Inferior parietal cortex (tissue), 1 donor: ENCODE measurements around the gene NLRP9.
"Not testable (repeated sequence)": the region's sequence is repeated elsewhere in the genome, so short reads cannot be mapped to it uniquely, and the experiment has no call there.

Source experiments
- DNase-seq: peaks from one replicate; pipeline ENCODE4 v3.0.0-alpha.2; 2016; ENCODE audit errors: extremely low spot score

The NLRP9 gene

DNA sequence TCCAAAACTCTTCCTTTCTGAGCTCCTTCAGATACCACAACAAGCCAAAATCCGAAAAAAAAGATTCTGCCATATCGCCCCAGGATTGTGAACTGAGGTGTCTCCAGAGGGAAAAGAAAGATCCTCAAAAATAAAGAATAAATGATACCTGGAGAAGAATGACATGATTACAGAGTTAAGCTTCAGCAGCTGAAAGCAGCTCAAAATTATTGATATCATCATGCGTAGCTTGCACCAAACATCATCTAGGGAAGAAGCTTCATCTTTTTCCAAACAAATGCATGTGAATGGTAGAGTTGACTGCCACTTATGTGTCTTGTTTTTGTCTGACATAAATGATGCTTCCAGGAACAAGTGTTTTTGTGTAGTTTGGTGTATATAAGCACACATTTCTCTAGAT lies at the start of gene NLRP9:
Gene NLRP9, minus strand, starts transcription at position 101 of the 400 bp plus-strand sequence. Its CDS starts 28 bp downstream, at position 73.
- no peak for DNase-seq

DNA sequence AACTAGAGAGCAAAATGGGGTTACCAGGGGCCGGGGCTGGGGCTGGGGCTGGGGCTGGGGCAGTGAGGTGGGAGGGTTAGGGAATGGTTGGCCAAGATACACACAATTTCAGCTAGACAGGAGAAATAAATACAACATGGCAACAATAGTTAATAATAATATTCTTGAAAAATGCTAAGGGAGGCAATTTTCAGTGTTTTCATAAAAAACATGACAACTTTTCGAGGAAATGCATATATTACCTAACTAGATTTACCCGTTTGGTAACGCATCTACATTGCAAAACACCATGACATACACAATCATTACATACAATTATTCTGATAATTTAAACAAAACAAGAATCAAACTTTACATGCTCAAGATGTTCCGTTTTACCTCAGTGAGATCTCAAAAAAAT lies 42.9 kb upstream of the NLRP9 start:
- no peak for DNase-seq

DNA sequence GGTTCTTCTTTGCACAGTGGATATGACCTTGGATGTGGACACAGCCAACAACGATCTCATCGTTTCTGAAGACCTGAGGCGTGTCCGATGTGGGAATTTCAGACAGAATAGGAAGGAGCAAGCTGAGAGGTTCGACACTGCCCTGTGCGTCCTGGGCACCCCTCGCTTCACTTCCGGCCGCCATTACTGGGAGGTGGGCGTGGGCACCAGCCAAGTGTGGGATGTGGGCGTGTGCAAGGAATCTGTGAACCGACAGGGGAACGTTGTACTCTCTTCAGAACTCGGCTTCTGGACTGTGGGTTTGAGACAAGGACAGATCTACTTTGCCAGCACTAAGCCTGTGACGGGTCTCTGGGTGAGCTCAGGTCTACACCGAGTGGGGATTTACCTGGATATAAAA lies 40.1 kb upstream of the NLRP9 start:
- DNase-seq = no peak

DNA sequence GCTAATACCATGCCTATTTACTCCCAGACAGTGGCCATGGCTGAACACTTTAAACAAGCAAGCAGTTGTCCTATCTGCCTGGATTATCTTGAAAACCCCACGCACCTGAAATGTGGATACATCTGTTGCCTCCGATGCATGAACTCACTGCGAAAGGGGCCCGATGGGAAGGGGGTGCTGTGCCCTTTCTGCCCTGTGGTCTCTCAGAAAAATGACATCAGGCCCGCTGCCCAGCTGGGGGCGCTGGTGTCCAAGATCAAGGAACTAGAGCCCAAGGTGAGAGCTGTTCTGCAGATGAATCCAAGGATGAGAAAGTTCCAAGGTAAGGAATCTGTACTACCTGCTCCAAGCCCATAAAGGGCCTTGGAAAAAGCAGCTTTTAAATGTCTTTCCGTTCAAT lies 39.3 kb upstream of the NLRP9 start:
- DNase-seq = no peak

DNA sequence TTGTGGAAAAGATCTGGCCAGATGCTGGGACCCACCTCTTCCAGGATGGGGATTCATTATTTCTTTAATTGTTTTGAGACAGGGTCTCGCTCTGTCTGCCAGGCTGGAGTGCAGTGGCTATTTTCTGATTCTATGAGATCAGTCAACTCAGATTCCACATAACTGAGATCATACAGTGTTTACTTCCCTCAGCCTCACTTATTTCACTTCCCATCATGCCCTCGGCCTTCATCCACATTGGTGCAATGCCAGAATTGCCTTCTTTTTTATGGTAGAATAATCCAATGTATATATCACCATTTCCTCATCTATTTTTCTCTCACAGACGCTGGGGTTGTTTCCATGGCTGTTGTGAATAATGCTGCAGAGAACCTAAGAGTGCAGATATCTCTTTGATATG lies 31.4 kb upstream of the NLRP9 start:
- not testable (repeated sequence) for DNase-seq

DNA sequence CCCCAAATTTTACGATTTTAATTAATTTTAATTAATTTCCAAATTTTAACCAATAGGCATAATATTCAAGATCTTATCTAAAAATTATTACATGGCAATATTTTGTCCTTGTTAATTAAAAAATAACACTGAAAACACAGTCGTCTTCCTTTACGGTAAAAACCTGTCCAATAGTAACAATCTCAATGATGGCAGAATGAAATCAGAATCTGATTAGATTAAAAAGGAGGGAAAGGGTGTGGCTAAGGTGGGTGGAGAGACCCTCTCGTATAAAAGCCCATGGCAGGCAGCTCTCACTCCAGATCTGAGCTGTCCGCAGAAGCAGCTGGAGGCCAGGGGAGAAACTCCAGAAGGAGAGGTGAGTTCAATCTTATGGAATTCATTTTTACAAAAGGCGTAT lies 30.6 kb upstream of the NLRP9 start, which contains the start of gene RFPL4AL1:
Gene RFPL4AL1, plus strand, starts transcription at position 301 of the 400 bp plus-strand sequence. CDS start 2,687 bp downstream, outside the sequence.
- not testable (repeated sequence) for DNase-seq

DNA sequence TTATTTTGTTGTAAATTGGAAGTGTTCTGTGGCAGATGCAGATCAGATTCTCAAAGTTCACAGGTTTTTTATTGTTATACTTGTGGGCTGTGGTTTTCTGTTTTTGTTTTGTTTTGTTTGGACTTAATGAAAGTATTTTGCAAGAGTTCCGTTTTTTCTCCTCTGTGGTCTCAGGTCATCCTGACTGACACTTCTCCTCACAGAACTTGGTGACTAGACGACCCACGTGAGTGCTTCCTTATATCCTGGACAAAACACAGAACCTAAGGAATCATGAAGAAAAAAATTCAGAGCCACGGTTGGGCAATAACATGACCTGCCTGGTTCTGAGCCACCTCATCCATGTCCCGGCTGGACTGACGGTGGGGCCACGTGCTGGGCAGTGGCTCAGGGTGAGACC lies 28.3 kb upstream of the NLRP9 start:
- DNase-seq = no peak

DNA sequence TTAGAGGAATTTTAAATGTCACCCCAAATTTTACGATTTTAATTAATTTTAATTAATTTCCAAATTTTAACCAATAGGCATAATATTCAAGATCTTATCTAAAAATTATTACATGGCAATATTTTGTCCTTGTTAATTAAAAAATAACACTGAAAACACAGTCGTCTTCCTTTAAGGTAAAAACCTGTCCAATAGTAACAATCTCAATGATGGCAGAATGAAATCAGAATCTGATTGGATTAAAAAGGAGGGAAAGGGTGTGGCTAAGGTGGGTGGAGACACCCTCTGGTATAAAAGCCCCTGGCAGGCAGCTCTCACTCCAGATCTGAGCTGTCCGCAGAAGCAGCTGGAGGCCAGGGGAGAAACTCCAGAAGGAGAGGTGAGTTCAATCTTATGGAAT lies 20.6 kb upstream of the NLRP9 start, which contains the start of gene RFPL4A:
Gene RFPL4A, plus strand, starts transcription at position 301 of the 400 bp plus-strand sequence. CDS start 2,704 bp downstream, outside the sequence.
- DNase-seq = not testable (repeated sequence)

DNA sequence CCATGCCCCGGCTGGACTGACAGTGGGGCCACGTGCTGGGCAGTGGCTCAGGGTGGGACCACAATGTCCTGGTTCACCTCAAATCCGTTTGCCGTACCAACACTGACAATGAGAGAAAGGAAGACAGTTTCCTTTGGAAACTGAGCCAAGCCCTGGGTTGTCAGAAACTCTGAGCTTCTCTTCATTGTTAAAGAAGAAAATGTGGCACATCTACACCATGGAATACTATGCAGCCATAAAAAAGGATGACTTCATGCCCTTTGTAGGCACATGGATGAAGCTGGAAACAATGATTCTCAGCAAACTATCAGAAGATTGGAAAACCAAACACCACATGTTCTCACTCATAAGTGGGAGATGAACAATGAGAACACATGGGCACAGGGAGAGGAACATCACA lies 18.6 kb upstream of the NLRP9 start:
- DNase-seq = not testable (repeated sequence)

DNA sequence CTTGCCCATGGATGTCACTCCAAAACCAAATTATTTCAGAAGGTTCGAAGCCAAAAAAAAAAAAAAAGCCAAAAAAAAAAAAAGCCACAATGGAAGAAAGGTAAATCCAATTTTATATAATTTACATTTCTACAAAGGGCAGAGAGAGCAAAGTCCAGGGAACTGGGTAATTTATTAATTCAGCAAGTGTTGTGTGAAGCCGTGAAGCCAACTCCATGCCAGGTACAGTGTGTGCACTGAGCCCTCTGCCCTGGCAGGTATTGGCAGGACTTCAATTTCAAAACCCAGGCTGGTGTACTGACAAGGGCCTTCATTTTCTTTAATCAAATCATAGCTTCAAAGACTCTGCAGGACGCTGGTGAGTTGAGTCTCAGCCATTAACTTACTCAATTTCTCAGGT lies 15.2 kb upstream of the NLRP9 start:
- DNase-seq = no peak

DNA sequence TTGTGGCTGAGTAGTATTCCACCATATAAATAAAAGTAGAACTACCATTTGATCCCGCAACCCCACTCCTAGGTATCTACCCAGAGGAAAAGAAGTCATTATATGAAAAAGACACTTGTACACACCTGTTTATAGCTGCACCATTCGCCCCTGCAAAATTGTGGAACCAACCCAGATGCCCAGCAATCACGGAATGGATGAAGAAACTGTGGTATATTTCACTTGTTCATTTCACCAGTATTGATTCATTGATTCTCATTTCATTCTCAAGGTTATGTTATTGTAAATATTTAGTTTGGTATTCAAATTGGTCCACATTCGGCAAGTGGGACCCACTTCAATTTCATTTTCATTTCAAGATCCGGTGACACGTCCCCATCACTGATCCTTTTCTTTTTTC lies 12.5 kb upstream of the NLRP9 start:
- DNase-seq = no peak

DNA sequence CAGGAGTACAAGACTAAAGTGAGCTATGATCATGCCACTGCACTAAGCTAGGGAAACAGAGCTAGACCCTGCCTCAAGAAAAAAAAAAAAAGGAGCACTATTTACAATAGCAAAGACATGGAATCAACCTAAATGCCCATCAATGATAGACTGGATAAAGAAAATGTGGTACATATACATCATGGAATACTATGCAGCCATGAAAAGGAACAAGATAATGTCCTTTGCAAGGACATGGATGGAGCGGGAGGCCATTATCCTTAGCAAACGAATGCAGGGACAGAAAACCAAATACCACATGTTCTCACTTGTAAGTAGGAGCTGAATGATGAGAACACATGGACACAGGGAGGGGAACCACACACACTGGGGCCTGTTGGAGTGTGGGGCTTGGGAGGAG lies 7.8 kb downstream of the NLRP9 start:
- not testable (repeated sequence) for DNase-seq

DNA sequence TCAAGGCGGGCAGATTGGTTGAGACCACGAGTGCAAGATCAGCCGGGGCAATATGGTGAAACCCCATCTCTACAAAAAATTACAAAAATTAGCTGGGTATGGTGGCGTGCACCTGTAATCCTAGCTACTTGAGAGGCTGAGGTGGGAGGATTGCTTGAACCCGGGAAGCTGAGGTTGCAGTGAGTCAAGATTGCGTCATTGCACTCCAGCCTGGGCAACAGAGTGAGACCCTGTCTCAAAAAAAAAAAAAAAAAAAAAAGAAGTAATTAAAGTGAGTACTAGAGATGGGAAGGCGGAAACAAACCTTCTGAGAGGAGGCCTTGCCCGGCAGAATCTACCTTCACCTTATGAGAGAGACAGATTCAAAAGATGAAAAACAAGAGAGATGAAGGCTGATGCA lies 14.7 kb downstream of the NLRP9 start:
- no peak for DNase-seq

DNA sequence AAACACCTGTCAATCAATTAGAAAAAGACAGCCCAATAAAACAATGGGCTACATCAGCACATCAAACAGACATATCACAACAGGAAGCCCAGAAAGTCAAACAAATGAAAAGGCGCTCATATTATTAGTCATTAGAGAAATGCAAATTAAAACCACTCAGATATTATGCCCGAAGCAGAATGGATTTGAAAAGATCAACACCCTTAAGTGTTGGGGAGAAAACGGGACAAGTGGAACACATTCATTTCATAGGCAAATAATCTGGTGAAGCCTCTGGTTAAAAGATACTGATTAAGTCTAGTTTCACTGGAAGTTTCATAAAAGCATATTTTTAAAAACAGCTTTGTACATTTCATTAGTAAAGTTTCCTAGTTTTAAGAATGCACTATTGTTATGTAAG lies 17.4 kb downstream of the NLRP9 start:
- DNase-seq = no peak

DNA sequence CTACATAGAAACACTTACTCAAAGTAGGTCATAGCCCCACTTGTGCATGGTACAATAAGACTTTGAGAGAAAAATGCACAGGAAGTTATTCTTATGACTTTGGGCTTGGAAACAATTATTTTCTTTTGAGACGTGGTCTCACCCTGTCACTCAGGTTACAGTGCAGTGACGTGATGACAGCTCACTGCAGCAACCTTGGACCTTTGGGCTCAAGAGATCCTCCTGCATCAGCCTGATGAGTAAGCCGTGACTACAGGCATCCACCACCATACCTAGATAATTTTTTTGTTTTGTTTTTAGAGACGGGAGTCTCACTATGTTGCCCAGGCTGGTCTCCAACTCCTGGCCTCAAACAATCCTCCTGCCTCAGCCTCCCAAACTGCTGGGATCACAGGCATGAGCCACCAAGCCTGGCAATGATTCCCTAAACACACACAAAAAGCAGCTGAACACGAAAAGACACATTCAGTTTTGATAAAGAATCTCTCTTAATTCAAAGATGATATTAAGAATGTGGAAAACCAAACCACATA lies 17.9 kb downstream of the NLRP9 start:
- DNase-seq = no peak

DNA sequence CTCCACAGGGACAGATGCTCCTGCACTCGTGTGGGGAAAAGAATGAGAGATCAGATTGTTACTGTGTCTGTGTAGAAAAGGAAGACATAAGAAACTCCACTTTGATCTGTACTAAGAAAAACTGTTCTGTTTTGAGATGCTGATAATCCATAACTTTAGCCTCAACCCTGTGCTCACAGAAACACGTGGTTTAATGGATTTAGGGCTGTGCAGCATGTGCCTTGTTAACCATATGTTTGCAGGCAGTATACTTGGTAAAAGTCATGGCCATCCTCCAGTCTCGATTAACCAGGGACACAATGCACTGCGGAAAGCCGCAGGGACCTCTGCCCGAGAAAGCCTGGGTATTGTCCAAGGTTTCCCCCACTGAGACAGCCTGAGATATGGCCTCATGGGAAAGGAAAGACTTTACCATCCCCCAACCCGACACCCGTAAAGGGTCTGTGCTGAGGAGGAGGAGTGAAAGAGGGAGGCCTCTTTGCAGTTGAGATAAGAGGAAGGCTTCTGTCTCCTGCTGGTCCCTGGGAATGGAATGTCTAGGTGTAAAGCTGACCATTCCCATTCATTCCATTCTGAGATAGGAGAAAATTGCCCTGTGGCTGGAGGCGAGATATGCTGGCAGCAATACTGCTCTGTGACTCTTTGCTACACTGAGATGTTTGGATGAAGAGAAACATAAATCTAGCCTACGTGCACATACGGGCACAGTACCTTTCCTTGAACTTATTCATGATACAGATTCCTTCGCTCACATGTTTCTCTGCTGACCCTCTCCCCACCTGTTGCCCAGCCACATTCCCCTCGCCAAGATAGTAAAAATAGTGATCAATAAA lies 20.1 kb downstream of the NLRP9 start:
- DNase-seq = not testable (repeated sequence)

DNA sequence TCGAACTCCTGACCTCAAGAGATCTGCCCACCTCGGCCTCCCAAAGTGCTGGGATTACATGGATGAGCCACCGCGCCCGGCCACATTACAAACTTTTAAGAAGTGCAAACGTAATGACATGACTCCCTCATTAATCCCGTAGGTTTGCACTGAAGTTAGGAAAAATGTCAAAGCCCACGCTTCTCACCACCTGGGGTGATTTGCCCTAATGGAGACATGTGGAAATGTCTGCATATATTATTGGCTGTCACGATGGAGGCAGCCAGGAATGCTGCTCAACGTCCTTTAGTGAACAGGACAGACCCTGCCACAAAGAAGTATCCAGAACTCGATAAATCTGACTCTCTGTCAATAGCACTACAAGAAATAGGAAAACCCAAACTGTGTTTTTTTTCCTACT lies 21.0 kb downstream of the NLRP9 start:
- no peak for DNase-seq

DNA sequence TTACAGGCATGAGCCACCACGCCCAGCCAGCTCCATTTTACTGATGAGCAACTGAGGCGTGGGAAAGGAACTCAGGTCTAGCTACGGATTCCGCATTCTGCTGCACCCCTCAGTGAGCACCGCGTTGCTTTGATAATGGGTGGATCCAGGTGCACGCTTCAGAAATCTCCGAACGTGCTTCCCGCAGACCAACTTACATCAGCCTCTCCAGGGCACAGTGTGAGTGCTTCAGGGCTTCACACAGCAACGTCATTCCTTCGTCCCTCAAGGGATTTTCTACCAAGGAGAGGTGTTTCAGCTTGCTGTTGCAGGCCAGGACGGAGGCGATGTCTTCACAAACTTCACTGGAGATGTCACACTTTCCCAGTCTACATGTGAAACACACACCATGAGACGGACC lies 21.7 kb downstream of the NLRP9 start:
- DNase-seq = no peak

DNA sequence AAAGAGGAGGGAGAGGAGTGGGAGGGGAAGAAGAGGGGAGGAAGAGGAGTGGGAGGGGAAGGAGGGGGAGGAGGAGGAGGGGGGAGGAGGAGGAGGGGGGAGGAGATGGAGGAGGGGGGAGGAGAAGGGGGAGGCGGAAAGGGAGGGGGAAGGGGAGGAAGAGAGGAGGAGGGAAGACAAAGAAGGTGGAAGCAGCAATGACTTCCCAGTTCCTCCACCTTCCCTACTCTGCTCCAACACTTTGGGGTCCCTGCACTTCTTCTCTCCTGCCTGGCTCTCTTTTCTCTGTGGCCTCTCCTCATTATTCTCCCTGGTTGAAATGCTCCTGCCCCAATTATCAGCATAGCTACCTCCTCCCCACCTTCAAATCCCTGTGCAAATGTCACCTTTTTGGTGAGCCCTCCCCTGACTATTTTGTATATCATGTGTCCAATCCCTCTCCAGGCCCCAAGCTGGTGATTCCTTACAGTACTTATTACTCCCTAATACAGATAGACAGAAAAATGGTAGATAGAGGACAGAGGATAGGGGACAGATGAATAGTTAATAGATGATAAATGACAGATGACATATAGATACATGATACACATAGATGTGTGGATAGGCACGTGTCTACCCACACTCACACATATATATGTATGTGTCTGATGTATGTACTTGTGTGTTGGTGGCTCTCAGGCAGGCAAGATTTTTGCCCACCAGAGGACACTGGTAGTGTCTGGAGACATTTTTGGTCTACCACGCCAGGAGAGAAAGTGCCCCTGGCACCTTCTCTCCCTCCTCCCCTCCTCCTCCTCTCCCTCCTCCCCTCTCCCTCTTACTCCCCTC lies 25.2 kb downstream of the NLRP9 start:
- DNase-seq = no peak

DNA sequence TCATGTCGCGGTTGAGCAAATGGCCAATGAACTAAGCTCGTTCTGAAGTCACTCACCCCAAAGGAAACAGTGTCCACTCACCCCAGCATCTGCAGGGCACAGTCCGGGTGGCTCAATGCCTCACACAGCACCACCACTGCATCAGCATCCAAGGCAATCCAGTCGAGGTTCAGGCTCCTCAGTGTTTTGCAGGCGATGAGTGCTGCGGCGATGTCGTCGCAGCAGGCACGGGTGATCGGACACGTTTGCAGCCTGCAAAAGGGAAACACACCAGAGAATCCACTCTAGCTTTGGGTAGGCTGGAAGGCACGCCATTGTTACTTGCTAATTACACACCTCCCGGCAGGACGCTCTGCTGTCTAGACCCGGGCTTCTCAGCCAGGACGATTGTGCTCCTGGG lies 26.5 kb downstream of the NLRP9 start:
- DNase-seq = no peak

DNA sequence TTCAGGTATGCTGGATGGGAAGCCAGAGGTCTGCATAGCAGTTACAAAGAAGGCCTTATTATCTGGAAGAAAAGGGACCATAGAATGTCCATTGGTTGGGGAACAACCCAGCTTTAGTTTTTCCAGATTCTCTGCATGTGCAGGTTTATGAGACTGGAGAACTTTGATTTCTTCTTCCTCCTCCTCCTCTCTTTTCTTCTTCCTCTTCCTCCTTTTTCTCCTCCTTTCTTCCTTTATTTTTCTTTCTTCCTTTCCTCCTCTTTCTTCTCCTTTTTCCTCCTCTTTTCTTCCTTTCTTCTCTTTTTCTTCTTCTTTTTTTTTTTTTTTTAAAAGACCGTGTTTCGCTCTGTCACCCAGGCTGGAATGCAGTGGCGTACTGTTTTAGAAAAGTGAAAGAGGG lies 32.2 kb downstream of the NLRP9 start:
- DNase-seq = no peak

DNA sequence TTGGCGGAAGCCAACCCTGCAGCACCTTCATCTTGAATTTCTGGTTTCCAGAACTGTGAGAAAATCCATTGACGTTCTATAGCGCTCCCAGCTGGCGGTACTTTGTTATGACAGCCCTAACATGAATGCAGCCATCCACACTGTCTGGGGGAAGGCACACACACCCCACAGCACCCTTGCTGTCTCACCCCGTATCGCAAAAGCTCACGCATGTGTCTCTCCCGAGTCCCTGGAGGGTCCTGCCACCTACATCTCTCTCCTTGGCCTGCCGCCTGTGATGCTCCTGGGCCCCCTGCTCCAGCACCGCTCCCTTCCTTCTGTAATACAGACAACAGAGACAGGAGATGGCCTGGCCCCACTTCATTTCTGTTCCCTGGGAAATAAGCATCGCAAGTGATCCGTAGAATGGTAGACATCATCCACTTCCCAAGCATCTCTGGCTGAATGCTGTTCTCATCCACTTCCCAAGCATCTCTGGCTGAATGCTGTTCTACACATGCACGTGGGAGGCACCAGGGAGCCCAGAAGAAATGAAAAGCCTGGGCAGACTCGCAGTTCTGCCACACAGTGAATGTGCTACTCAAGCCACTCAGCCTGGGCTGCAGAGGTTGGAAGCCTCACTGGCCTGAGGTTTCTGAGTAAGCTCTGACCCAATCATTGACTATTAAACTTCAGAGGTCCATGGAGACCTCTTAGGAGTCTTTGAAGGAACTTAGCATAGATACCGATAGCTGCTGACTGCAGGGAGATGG lies 33.5 kb downstream of the NLRP9 start:
- DNase-seq = no peak
